K562 (cell line): ENCODE data around the gene MYL12A.

ENCODE experiments used
- CTCF ChIP-seq, 3 experiments: IDR thresholded peaks in 2 of 3; conservative IDR thresholded peaks in 1 of 3; 2 replicates each; pipeline ENCODE4 v1.5.1; 2011 to 2012; ENCODE audit warnings: low read length in 3 of 3, mild to moderate bottlenecking in 3 of 3, control low read depth in 2 of 3, improper control_type of control experiment in 1 of 3, inconsistent platforms in 1 of 3, low read depth in 1 of 3, mixed read lengths in 1 of 3, moderate library complexity in 1 of 3; ENCODE audit not compliant: insufficient read depth in 2 of 3
- FOS ChIP-seq: IDR thresholded peaks from 3 replicates; pipeline ENCODE4 v1.6.1; 2011; ENCODE audit not compliant: insufficient read length; ENCODE audit errors: extremely low read depth
- HDAC2 ChIP-seq: fragments of 450-650 bp; IDR thresholded peaks from 2 replicates; pipeline ENCODE4 v1.6.1; 2016; ENCODE audit warnings: mild to moderate bottlenecking
- PHB2 ChIP-seq: fragments of 450-650 bp; IDR thresholded peaks from 2 replicates; pipeline ENCODE4 v1.6.1; 2017; ENCODE audit warnings: low read depth
- RAD51 ChIP-seq: fragments of 450-650 bp; IDR thresholded peaks from 2 replicates; pipeline ENCODE4 v1.7.1; 2016; ENCODE audit warnings: low read depth, mild to moderate bottlenecking, borderline replicate concordance
- RFX5 ChIP-seq: IDR thresholded peaks from 2 replicates; pipeline ENCODE4 v1.6.1; 2011; ENCODE audit warnings: low read depth, mild to moderate bottlenecking, improper control_type of control experiment, low read length
- SIRT6 ChIP-seq: IDR thresholded peaks from one replicate; pipeline ENCODE4 v1.6.1; 2012; ENCODE audit warnings: low read depth, mild to moderate bottlenecking, control low read depth, inconsistent platforms, low read length, moderate library complexity
- U2AF1 ChIP-seq: fragments of 200-400 bp; formaldehyde crosslinking; optimal IDR thresholded peaks from 2 replicates; pipeline ENCODE3; 2017; ENCODE audit warnings: mild to moderate bottlenecking, low read depth, low read length, moderate library complexity
- ZBTB26 ChIP-seq: fragments of 450-650 bp; formaldehyde crosslinking; IDR thresholded peaks from 2 replicates; pipeline ENCODE4 v1.4.0; 2022; ENCODE audit warnings: missing genetic modification characterization

DNA sequence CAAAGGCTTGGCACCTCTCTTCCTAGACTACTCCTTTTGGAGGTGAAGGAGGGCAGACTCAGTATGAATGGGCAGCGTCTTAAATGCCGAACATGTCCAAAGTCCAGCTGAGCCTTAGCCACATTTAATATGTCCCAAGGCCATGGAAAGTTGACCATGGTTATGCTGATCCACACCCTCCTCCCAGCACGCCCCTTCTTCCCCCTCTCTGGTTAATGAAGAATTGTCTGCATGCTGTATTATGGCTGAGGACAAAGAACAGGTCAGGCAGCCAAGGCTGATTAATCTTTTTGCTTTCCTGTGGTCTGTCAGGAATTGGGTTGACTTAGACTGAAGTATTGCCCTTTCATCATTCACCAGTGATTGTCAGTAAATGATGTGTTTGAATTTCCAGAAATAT is 22.0 kb upstream of the MYL12A start:
- TF ChIP-seq U2AF1 (no peak), RFX5 (no peak), HDAC2 (no peak), CTCF (IDR thresholded peaks at IDR 0.05 in 2 of 3, conservative IDR thresholded peaks at IDR 0.05 in 1 of 3; ENCODE audit: insufficient read depth in 2 of 3, low read depth in 1 of 3, low read length in 3 of 3) (no peak), PHB2 (no peak), SIRT6 (no peak), RAD51 (no peak), FOS (no peak), ZBTB26 (no peak)
